Mucosa of descending colon (tissue), 3 donors: ENCODE results near the gene CETN2. TPM values are rescaled to one million over a fixed set of nuclear protein-coding genes. Genes with fewer than 3 reads are reported as not detected.

ENCODE experiments used
- ATAC-seq: fragments of 200-7000 bp; cut with Tn5 transposase; one replicate; pipeline ENCODE4 v1.9.1; 2020; ENCODE audit warnings: mild to moderate bottlenecking, moderate library complexity
- DNase-seq, 3 donors: peaks; one replicate each; pipeline ENCODE4 v3.0.0-alpha.2; 2020
- H3K36me3 ChIP-seq: fragments of 200-600 bp; one replicate; pipeline ENCODE4 v1.8.0; 2021; ENCODE audit warnings: low read depth, mild to moderate bottlenecking
- H3K4me1 ChIP-seq: fragments of 200-600 bp; one replicate; pipeline ENCODE4 v1.8.0; 2021; ENCODE audit warnings: low read depth, mild to moderate bottlenecking
- H3K4me3 ChIP-seq: fragments of 200-600 bp; one replicate; pipeline ENCODE4 v1.8.0; 2021; ENCODE audit warnings: mild to moderate bottlenecking
- H3K9me3 ChIP-seq: fragments of 200-600 bp; one replicate; pipeline ENCODE4 v1.8.0; 2021; ENCODE audit warnings: mild to moderate bottlenecking
- CTCF ChIP-seq: fragments of 200-600 bp; IDR thresholded peaks from one replicate; pipeline ENCODE4 v1.8.0; 2022; ENCODE audit warnings: antibody characterized with exemption, mild to moderate bottlenecking
- intact Hi-C, 2 donors: fragments of 100-400 bp; cut with DNase I in 1 of 2; cut with micrococcal nuclease in 1 of 2; formaldehyde crosslinking; loops; one replicate each; pipeline versions ENCODE4 v1.11.0 to v1.11.1; 2022; cut with DNase I, micrococcal nuclease
- total RNA-seq, 3 donors: library from RNA; stranded (reverse); fragmentation: NEBNext Ultra II Directional in 2 of 3; extraction: Animal tissue kit (Norgen Biotek cat#: 25700) in 2 of 3; gene quantifications; one replicate each; pipeline versions ENCODE4 v1.2.1 to v1.2.4, GENCODE V29; 2021 to 2023
- donor health status: DM: no; HTN: no; CAD: no; lungs with moderate emphysema.
- donor health status: DM: no; HTN: no; CAD: no.
- donor health status: DM: no; HTN: yes; CAD: no.

The CETN2 gene
- total RNA-seq, 3 donors from 2014 or later = 10.9 to 25.3 (median 17.7) TPM

GRCh38 chrX:152831391-152831790 lies 834 bp upstream of the CETN2 start:
- intact Hi-C loops = no loop called here
- peak overlapping the region; percentile 40 for H3K4me3 ChIP-seq
- H3K9me3 ChIP-seq = no peaks in the 10 kb centered on the region
- no peak for ATAC-seq
- no peak for DNase-seq
- H3K4me1 ChIP-seq = no peaks in the 10 kb centered on the region
- TF ChIP-seq CTCF = no peak
- no peaks in the 10 kb centered on the region for H3K36me3 ChIP-seq

- Histone ChIP-seq H3K4me1 (no peaks in the 10 kb centered on the region), H3K9me3 (no peaks in the 10 kb centered on the region), H3K36me3 (no peaks in the 10 kb centered on the region), H3K4me3 (no peak overlapping the region)
- no peak for TF ChIP-seq CTCF
- intact Hi-C loops = no loop called here
- no peak for DNase-seq
- no peak for ATAC-seq
These were observed 5.6 kb downstream of the CETN2 start for GRCh38 chrX:152824841-152825374.

- Histone ChIP-seq H3K4me3 (no peak overlapping the region), H3K4me1 (no peaks in the 10 kb centered on the region), H3K9me3 (no peaks in the 10 kb centered on the region), H3K36me3 (no peaks in the 10 kb centered on the region)
- ATAC-seq = no peak
- DNase-seq = no peak
- no peak for TF ChIP-seq CTCF
- intact Hi-C loops = no loop called here
These were observed 6.9 kb downstream of the CETN2 start for GRCh38 chrX:152823657-152824056.

- ATAC-seq = no peak
- DNase-seq = no peak
- H3K9me3 ChIP-seq = no peaks in the 10 kb centered on the region
- H3K4me1 ChIP-seq = no peaks in the 10 kb centered on the region
- no peak overlapping the region for H3K4me3 ChIP-seq
- no peaks in the 10 kb centered on the region for H3K36me3 ChIP-seq
- TF ChIP-seq CTCF = no peak
- intact Hi-C loops = no loop called here
These were observed 8.0 kb downstream of the CETN2 start for GRCh38 chrX:152822383-152823086.

GRCh38 chrX:152821145-152821765 lies 9.3 kb downstream of the CETN2 start:
- H3K4me1 ChIP-seq = no peaks in the 10 kb centered on the region
- H3K36me3 ChIP-seq = no peaks in the 10 kb centered on the region
- DNase-seq (peak in 2 of 3 donors; percentile 34 to 41), ATAC-seq (peak; percentile 68)
- no peak overlapping the region for H3K4me3 ChIP-seq
- intact Hi-C loops = no loop called here
- peak; percentile 25 for TF ChIP-seq CTCF
- H3K9me3 ChIP-seq = no peaks in the 10 kb centered on the region
